ENCODE data around the gene HK2.

GRCh38 chr2:74922592-74923227, 88.8 kb downstream of the HK2 start:
- TF ChIP-seq CTCF (IDR thresholded peaks at IDR 0.05) (no peak), POLR2A (IDR thresholded peaks at IDR 0.05) (no peak), POLR2AphosphoS5 (IDR thresholded peaks at IDR 0.05) (no peak)
